ENCODE measurements around the gene DRD3.

DRD3 gene

GRCh38 chr3:114152519-114153151, 26.2 kb downstream of the DRD3 start:
- H3K4me3 ChIP-seq (ENCODE audit: insufficient read depth, low read depth, low read length), result peak overlapping the region; percentile 50
- 5% methylated on average over 35 of the region's 35 CpGs for WGBS, 2 experiments

GRCh38 chr3:114151091-114151490, 27.8 kb downstream of the DRD3 start:
- Histone ChIP-seq H3K4me3 (ENCODE audit: insufficient read depth, low read depth, low read length) (no peak overlapping the region), H3K27me3 (ENCODE audit: control insufficient read depth, insufficient read depth, low read length, poor library complexity, severe bottlenecking) (no peaks in the 10 kb centered on the region), H3K9me3 (ENCODE audit: control insufficient read depth, low read length) (no peaks in the 10 kb centered on the region), H3K36me3 (ENCODE audit: control insufficient read depth, insufficient read depth, low read length) (no peaks in the 10 kb centered on the region), H3K4me1 (ENCODE audit: control insufficient read depth, insufficient read depth, low read length) (no peaks in the 10 kb centered on the region), H3K27ac (ENCODE audit: insufficient read depth, low read depth, low read length, poor library complexity, severe bottlenecking) (no peak overlapping the region)
- 66 to 76% methylated on average over 3 of the region's 3 CpGs for WGBS, 2 experiments

More at GRCh38 chr3:114152519-114153151, 26.2 kb downstream of the DRD3 start:
- H3K27ac ChIP-seq (ENCODE audit: insufficient read depth, low read depth, low read length, poor library complexity, severe bottlenecking), result no peak overlapping the region
- H3K4me1 ChIP-seq (ENCODE audit: control insufficient read depth, insufficient read depth, low read length), result no peaks in the 10 kb centered on the region
- no peaks in the 10 kb centered on the region for H3K9me3 ChIP-seq (ENCODE audit: control insufficient read depth, low read length)
- H3K36me3 ChIP-seq (ENCODE audit: control insufficient read depth, insufficient read depth, low read length), result no peaks in the 10 kb centered on the region
- H3K27me3 ChIP-seq (ENCODE audit: control insufficient read depth, insufficient read depth, low read length, poor library complexity, severe bottlenecking), result no peaks in the 10 kb centered on the region

GRCh38 chr3:114147251-114147650, 31.6 kb downstream of the DRD3 start:
- no peak overlapping the region for H3K4me3 ChIP-seq (ENCODE audit: insufficient read depth, low read depth, low read length)
- no peak overlapping the region for H3K27ac ChIP-seq (ENCODE audit: insufficient read depth, low read depth, low read length, poor library complexity, severe bottlenecking)
- no peaks in the 10 kb centered on the region for H3K36me3 ChIP-seq (ENCODE audit: control insufficient read depth, insufficient read depth, low read length)
- WGBS, 2 experiments, result 87% methylated on average over 9 of the region's 9 CpGs
- no peaks in the 10 kb centered on the region for H3K9me3 ChIP-seq (ENCODE audit: control insufficient read depth, low read length)
- no peaks in the 10 kb centered on the region for H3K4me1 ChIP-seq (ENCODE audit: control insufficient read depth, insufficient read depth, low read length)
- H3K27me3 ChIP-seq (ENCODE audit: control insufficient read depth, insufficient read depth, low read length, poor library complexity, severe bottlenecking), result no peaks in the 10 kb centered on the region

DNA sequence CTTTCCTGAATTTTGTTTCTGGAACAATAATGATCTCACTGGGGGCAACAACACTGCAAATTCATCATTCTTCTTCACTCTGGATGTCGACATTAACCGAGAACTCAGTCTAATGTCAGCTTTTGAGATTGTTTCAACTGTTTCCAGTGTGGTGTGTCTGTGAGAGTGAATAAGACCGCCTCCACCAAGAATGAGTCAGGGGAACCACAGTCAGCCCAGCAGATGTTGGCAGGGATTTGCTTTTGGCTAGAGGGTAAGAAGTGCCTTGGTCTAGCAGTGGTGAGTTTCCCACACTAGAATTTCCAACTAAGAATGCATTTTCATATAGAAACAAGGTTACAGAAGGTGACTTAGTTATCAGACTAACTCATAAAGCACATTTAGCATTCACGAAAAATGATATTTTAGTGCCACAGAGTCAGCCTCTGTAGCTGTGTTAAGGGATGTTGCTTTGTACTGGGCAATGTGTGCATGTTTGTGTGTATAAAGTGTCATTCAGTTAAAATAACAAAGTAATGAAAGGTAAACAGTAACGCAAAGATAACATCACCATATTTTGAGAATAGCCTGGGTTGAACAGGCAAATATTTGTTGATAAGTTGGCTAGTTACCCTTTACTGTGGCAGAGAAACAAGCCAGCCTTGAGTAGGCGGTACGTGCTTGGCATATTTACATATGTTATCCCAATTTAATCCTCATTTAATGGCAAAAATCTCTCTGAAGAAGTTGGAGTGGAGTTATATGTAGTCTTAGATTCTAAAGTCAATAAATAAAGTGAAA, 33.8 kb downstream of the DRD3 start:
- 87 to 88% methylated on average over 5 of the region's 7 CpGs for WGBS, 2 experiments
- Histone ChIP-seq H3K27me3 (ENCODE audit: control insufficient read depth, insufficient read depth, low read length, poor library complexity, severe bottlenecking) (no peaks in the 10 kb centered on the region), H3K27ac (ENCODE audit: insufficient read depth, low read depth, low read length, poor library complexity, severe bottlenecking) (no peak overlapping the region), H3K4me3 (ENCODE audit: insufficient read depth, low read depth, low read length) (no peak overlapping the region), H3K9me3 (ENCODE audit: control insufficient read depth, low read length) (no peaks in the 10 kb centered on the region), H3K36me3 (ENCODE audit: control insufficient read depth, insufficient read depth, low read length) (no peaks in the 10 kb centered on the region), H3K4me1 (ENCODE audit: control insufficient read depth, insufficient read depth, low read length) (no peaks in the 10 kb centered on the region)

DNA sequence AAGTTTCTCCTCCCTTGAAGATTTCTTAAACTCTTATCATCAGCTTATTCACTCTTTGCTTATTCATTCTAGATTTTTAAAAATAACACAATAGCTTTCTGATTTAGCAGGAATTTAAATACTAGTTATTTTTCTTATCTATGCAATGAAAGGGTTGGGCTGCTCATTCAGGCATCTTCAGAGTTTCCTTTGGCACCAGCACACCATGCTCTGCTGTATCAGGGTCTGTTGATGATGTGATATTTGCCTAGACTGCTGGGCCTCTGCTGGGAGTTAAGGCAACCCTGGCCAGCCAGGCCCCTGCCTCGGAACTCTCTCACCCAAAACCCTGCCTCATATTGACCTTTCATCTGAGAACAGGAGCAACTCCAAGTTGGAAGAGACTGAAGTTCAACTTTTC, 35.0 kb downstream of the DRD3 start:
- H3K27ac ChIP-seq (ENCODE audit: insufficient read depth, low read depth, low read length, poor library complexity, severe bottlenecking), result no peak overlapping the region
- H3K4me1 ChIP-seq (ENCODE audit: control insufficient read depth, insufficient read depth, low read length), result no peaks in the 10 kb centered on the region
- no peaks in the 10 kb centered on the region for H3K27me3 ChIP-seq (ENCODE audit: control insufficient read depth, insufficient read depth, low read length, poor library complexity, severe bottlenecking)
- H3K36me3 ChIP-seq (ENCODE audit: control insufficient read depth, insufficient read depth, low read length), result no peaks in the 10 kb centered on the region
- H3K9me3 ChIP-seq (ENCODE audit: control insufficient read depth, low read length), result no peaks in the 10 kb centered on the region
- no peak overlapping the region for H3K4me3 ChIP-seq (ENCODE audit: insufficient read depth, low read depth, low read length)
- WGBS, 2 experiments, result 81 to 89% methylated on average over 1 of the region's 1 CpG

GRCh38 chr3:114139836-114140235, 39.0 kb downstream of the DRD3 start:
- no peaks in the 10 kb centered on the region for H3K36me3 ChIP-seq (ENCODE audit: control insufficient read depth, insufficient read depth, low read length)
- H3K4me3 ChIP-seq (ENCODE audit: insufficient read depth, low read depth, low read length), result no peak overlapping the region
- H3K9me3 ChIP-seq (ENCODE audit: control insufficient read depth, low read length), result no peaks in the 10 kb centered on the region
- no peaks in the 10 kb centered on the region for H3K4me1 ChIP-seq (ENCODE audit: control insufficient read depth, insufficient read depth, low read length)
- WGBS, 2 experiments, result 92 to 95% methylated on average over 3 of the region's 3 CpGs
- no peak overlapping the region for H3K27ac ChIP-seq (ENCODE audit: insufficient read depth, low read depth, low read length, poor library complexity, severe bottlenecking)
- H3K27me3 ChIP-seq (ENCODE audit: control insufficient read depth, insufficient read depth, low read length, poor library complexity, severe bottlenecking), result no peaks in the 10 kb centered on the region

- H3K27me3 ChIP-seq (ENCODE audit: control insufficient read depth, insufficient read depth, low read length, poor library complexity, severe bottlenecking), result no peaks in the 10 kb centered on the region
- H3K9me3 ChIP-seq (ENCODE audit: control insufficient read depth, low read length), result no peaks in the 10 kb centered on the region
- H3K27ac ChIP-seq (ENCODE audit: insufficient read depth, low read depth, low read length, poor library complexity, severe bottlenecking), result no peak overlapping the region
- H3K4me1 ChIP-seq (ENCODE audit: control insufficient read depth, insufficient read depth, low read length), result no peaks in the 10 kb centered on the region
- no peaks in the 10 kb centered on the region for H3K36me3 ChIP-seq (ENCODE audit: control insufficient read depth, insufficient read depth, low read length)
- no peak overlapping the region for H3K4me3 ChIP-seq (ENCODE audit: insufficient read depth, low read depth, low read length)
- 98 to 100% methylated on average over 2 of the region's 3 CpGs for WGBS, 2 experiments
These were observed 44.9 kb downstream of the DRD3 start for GRCh38 chr3:114133947-114134346.

GRCh38 chr3:114132500-114132899, 46.4 kb downstream of the DRD3 start:
- WGBS, 2 experiments, result 96 to 98% methylated on average over 3 of the region's 3 CpGs
- no peaks in the 10 kb centered on the region for H3K4me1 ChIP-seq (ENCODE audit: control insufficient read depth, insufficient read depth, low read length)
- H3K9me3 ChIP-seq (ENCODE audit: control insufficient read depth, low read length), result no peaks in the 10 kb centered on the region
- H3K4me3 ChIP-seq (ENCODE audit: insufficient read depth, low read depth, low read length), result no peak overlapping the region
- no peak overlapping the region for H3K27ac ChIP-seq (ENCODE audit: insufficient read depth, low read depth, low read length, poor library complexity, severe bottlenecking)
- no peaks in the 10 kb centered on the region for H3K27me3 ChIP-seq (ENCODE audit: control insufficient read depth, insufficient read depth, low read length, poor library complexity, severe bottlenecking)
- H3K36me3 ChIP-seq (ENCODE audit: control insufficient read depth, insufficient read depth, low read length), result no peaks in the 10 kb centered on the region

GRCh38 chr3:114128826-114129225, 50.0 kb downstream of the DRD3 start:
- WGBS, 2 experiments, result 91 to 92% methylated on average over 8 of the region's 8 CpGs
- H3K36me3 ChIP-seq (ENCODE audit: control insufficient read depth, insufficient read depth, low read length), result no peaks in the 10 kb centered on the region
- no peak overlapping the region for H3K27ac ChIP-seq (ENCODE audit: insufficient read depth, low read depth, low read length, poor library complexity, severe bottlenecking)
- H3K9me3 ChIP-seq (ENCODE audit: control insufficient read depth, low read length), result no peaks in the 10 kb centered on the region
- H3K4me1 ChIP-seq (ENCODE audit: control insufficient read depth, insufficient read depth, low read length), result no peaks in the 10 kb centered on the region
- H3K27me3 ChIP-seq (ENCODE audit: control insufficient read depth, insufficient read depth, low read length, poor library complexity, severe bottlenecking), result no peaks in the 10 kb centered on the region
- H3K4me3 ChIP-seq (ENCODE audit: insufficient read depth, low read depth, low read length), result no peak overlapping the region

GRCh38 chr3:114128231-114128630, 50.6 kb downstream of the DRD3 start:
- Histone ChIP-seq H3K4me1 (ENCODE audit: control insufficient read depth, insufficient read depth, low read length) (no peaks in the 10 kb centered on the region), H3K4me3 (ENCODE audit: insufficient read depth, low read depth, low read length) (no peak overlapping the region), H3K36me3 (ENCODE audit: control insufficient read depth, insufficient read depth, low read length) (no peaks in the 10 kb centered on the region), H3K9me3 (ENCODE audit: control insufficient read depth, low read length) (no peaks in the 10 kb centered on the region), H3K27me3 (ENCODE audit: control insufficient read depth, insufficient read depth, low read length, poor library complexity, severe bottlenecking) (no peaks in the 10 kb centered on the region), H3K27ac (ENCODE audit: insufficient read depth, low read depth, low read length, poor library complexity, severe bottlenecking) (no peak overlapping the region)
- 88 to 97% methylated on average over 1 of the region's 1 CpG for WGBS, 2 experiments
